Prostate gland (tissue), 2 donors: Measurements from ENCODE around the gene EHBP1. TPM values are rescaled to one million over a fixed set of nuclear protein-coding genes. Genes with fewer than 3 reads are reported as not detected.

Experiments
- DNase-seq: peaks from one replicate; pipeline ENCODE4 v3.0.0-alpha.2; 2019; ENCODE audit warnings: low spot score
- H3K27ac ChIP-seq, 2 donors: fragments of 200-600 bp; sonication (generic); 2 replicates each; pipeline ENCODE4 v1.5.1; 2017 to 2019
- H3K27me3 ChIP-seq: fragments of 200-600 bp; sonication (generic); replicated peaks from 2 replicates; pipeline ENCODE4 v1.5.1; 2019; ENCODE audit not compliant: insufficient read depth
- H3K36me3 ChIP-seq, 2 donors: fragments of 200-600 bp; sonication (generic); 1 replicate in 1 of 2; 2 replicates in 1 of 2; pipeline versions ENCODE4 v1.5.1 to v1.8.1; 2017 to 2019
- H3K4me1 ChIP-seq: fragments of 200-600 bp; sonication (generic); replicated peaks from 2 replicates; pipeline ENCODE4 v1.5.1; 2019
- H3K4me3 ChIP-seq, 2 donors: fragments of 200-600 bp; sonication (generic); 2 replicates each; pipeline ENCODE4 v1.5.1; 2017 to 2019
- H3K9me3 ChIP-seq: fragments of 200-600 bp; sonication (generic); 2 replicates; pipeline ENCODE4 v1.5.1; 2017
- CTCF ChIP-seq, 4 experiments: fragments of 200-600 bp in 2 of 4; fragments of 450-650 bp in 2 of 4; sonication (generic) in 2 of 4; IDR thresholded peaks; 1 replicate in 3 of 4; 2 replicates in 1 of 4; pipeline ENCODE4 v1.5.1; 2016 to 2019; ENCODE audit warnings: antibody characterized with exemption in 4 of 4, mild to moderate bottlenecking in 2 of 4, moderate library complexity in 2 of 4
- POLR2A ChIP-seq: fragments of 450-650 bp; IDR thresholded peaks from one replicate; pipeline ENCODE4 v1.6.1; 2016; ENCODE audit warnings: antibody characterized with exemption, mild to moderate bottlenecking
- POLR2AphosphoS5 ChIP-seq: sonication (generic); formaldehyde crosslinking; IDR thresholded peaks from one replicate; pipeline ENCODE4 v1.6.1; 2017; ENCODE audit warnings: antibody characterized with exemption
- whole genome bisulfite sequencing: methylation state at CpG from one replicate; pipeline ENCODE4 v1.1.5; 2018; 5-methylcytosine and 5-hydroxymethylcytosine counted together
- intact Hi-C: fragments of 100-400 bp; cut with DNase I; formaldehyde crosslinking; loops from one replicate; pipeline ENCODE4 v1.14.2; 2022
- total RNA-seq, 2 donors: library from RNA; depleted of rRNA; stranded (reverse); fragments of >200 nt; gene quantifications; one replicate each; pipeline ENCODE4 v1.1.0, GENCODE V29; 2016

EHBP1 gene
- total RNA-seq: 10 to 100 TPM; 26.5 to 30.3 TPM

DNA sequence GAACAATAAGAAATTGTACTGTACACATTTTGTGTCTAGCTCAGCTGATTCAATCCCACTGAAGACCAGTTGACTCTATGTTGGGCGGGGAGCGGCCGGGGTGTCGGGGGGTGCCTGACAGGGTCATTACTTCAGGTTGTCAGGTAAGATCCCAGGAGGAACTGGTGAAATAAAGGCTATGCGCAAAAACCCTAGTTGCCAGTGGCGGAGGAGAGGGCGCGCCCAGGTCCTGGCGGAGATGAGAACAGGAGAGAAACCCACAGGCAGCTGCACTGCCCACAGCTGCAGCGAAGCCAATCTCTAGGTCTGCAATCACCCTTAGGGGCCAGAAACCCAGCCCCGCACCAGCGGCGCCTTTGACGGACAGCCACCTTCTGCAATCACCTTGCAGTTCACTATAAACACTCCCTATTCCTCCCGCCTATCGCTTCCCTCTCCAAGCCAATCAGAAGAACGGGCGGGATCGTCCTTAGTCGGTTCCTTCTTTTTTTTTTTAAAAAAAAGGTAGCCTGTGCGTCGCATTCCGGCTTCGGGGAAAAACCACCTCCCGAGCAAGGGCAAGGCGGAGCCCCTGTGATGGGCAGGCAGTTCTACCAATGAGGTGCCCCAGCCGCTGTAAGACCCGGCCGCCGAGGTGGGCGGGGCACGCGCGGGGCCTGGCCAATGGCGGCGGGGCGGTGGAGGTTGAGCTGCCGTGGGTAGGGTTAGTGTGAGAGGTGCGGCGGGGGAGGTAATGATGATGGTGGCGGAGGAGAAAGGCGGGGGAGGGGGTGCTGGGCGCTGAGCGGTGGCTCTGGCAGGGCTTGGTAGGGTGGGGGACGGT, at the start of gene EHBP1:
Gene EHBP1, plus strand, starts transcription at position 707 of the 823 bp plus-strand sequence. CDS start 1,479 bp downstream, outside the sequence.
- peak; percentile 80 for TF ChIP-seq POLR2A
- peak; percentile 96 for TF ChIP-seq POLR2AphosphoS5
- TF ChIP-seq CTCF (IDR thresholded peaks at IDR 0.05): no peak
- Histone ChIP-seq H3K4me1 (no peaks in the 10 kb centered on the region), H3K27me3 (no peaks in the 10 kb centered on the region), H3K9me3 (no peaks in the 10 kb centered on the region), H3K4me3 (peak within 1 kb of the TSS; percentile 89 to 95), H3K27ac (peak within 1 kb of the TSS; percentile 92 to 93), H3K36me3 (no peaks in the 10 kb centered on the region)
- peak; percentile 100 for DNase-seq
- intact Hi-C loops: loop anchor here (2.0 to 5.0 kb wide), 5 partner anchors 43 to 508 kb away; partner anchors contain the start of gene B3GNT2
- WGBS: under 1% methylated on average over 45 of the region's 45 CpGs

DNA sequence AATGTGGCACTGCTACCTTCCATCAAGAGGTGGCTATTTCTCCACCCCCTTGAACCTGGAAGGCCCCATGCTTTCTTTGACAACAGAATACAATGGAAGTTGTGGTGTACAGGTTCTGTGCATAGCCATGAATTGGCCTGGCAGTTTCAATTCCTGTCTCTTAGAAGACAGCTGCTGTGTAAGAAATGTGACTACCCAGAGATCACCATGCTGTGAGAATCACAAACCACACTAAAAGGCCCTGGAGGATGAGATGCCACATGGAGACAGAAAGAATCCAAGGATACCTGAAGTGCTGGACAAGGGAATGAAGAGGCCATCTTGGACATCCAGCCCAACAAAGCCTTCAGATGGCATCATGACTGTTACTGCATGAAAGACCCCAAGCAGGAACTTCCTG, 47.7 kb upstream of the EHBP1 start:
- no peak overlapping the region for H3K27ac ChIP-seq
- H3K36me3 ChIP-seq: no peaks in the 10 kb centered on the region
- H3K27me3 ChIP-seq: no peaks in the 10 kb centered on the region
- no peaks in the 10 kb centered on the region for H3K4me1 ChIP-seq
- no peak overlapping the region for H3K4me3 ChIP-seq
- intact Hi-C loops: no loop called here
- DNase-seq: no peak
- TF ChIP-seq POLR2AphosphoS5 (no peak), CTCF (IDR thresholded peaks at IDR 0.05) (no peak), POLR2A (no peak)
- no peaks in the 10 kb centered on the region for H3K9me3 ChIP-seq

DNA sequence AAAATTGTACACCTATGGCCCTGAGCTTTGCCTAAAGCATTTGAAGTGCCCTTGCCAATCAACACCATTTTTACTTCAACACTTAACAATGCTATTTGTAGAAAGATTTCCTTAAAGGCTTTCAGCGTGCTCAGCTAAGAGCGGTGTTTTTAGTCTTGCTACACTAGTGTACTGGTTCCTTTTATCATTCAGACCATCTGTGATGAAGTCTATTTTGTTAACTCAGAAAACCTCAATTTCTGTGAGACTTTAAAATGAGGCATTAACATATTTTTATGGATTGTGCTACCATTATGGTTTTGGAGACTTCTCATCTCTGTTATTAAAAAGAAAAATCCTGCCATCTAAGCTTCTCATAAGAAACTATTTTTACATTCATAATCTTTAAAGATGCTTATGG, 46.6 kb upstream of the EHBP1 start:
- WGBS: 87% methylated on average over 2 of the region's 2 CpGs
- no peak overlapping the region for H3K27ac ChIP-seq
- no peak overlapping the region for H3K4me3 ChIP-seq
- no peaks in the 10 kb centered on the region for H3K36me3 ChIP-seq
- no peaks in the 10 kb centered on the region for H3K9me3 ChIP-seq
- TF ChIP-seq POLR2AphosphoS5 (no peak), POLR2A (no peak), CTCF (IDR thresholded peaks at IDR 0.05) (no peak)
- no peaks in the 10 kb centered on the region for H3K27me3 ChIP-seq
- H3K4me1 ChIP-seq: no peaks in the 10 kb centered on the region
- no peak for DNase-seq
- intact Hi-C loops: no loop called here

GRCh38 chr2:62660087-62660486, 45.4 kb upstream of the EHBP1 start:
- Histone ChIP-seq H3K4me1 (no peaks in the 10 kb centered on the region), H3K4me3 (no peak overlapping the region), H3K27me3 (no peaks in the 10 kb centered on the region)

More at GRCh38 chr2:62660087-62660486, 45.4 kb upstream of the EHBP1 start:
- DNase-seq: no peak
- no peaks in the 10 kb centered on the region for H3K9me3 ChIP-seq
- H3K36me3 ChIP-seq: no peaks in the 10 kb centered on the region
- H3K27ac ChIP-seq: no peak overlapping the region
- WGBS: 59% methylated on average over 2 of the region's 2 CpGs
- intact Hi-C loops: loop anchor here (5.0 kb wide), 1 partner anchor 47 kb away; the partner anchor contains the start of gene EHBP1
- no peak for TF ChIP-seq POLR2AphosphoS5
- TF ChIP-seq CTCF (IDR thresholded peaks at IDR 0.05): no peak
- TF ChIP-seq POLR2A: no peak
